OCI-LY1 (cell line): ENCODE results near the gene TMEM18.

Source experiments
- CTCF ChIP-seq: fragments of 200-600 bp; sonication (generic), shearing (Covaris generic); IDR thresholded peaks from 2 replicates; pipeline ENCODE4 v1.5.1; 2017; ENCODE audit warnings: mild to moderate bottlenecking, antibody characterized with exemption, low read length, moderate library complexity, mixed read lengths
- EZH2 ChIP-seq: fragments of 200-600 bp; sonication (generic), shearing (Covaris generic); IDR thresholded peaks from 2 replicates; pipeline ENCODE4 v1.8.0; 2017; ENCODE audit warnings: borderline replicate concordance, mixed run types, mild to moderate bottlenecking, antibody characterized with exemption, low read length, moderate library complexity, mixed read lengths

GRCh38 chr2:715854-716560 is 38.8 kb upstream of the TMEM18 start:
- TF ChIP-seq CTCF (no peak), EZH2 (no peak)
